Esophagus (tissue), 2 donors: ENCODE data around the gene SNX25. TPM values are rescaled to one million over a fixed set of nuclear protein-coding genes. Genes with fewer than 3 reads are reported as not detected.

ENCODE experiments used
- H3K27ac ChIP-seq, 2 donors: one replicate each; pipeline ENCODE4 v1.5.1; 2013; ENCODE audit warnings: low read depth in 2 of 2, mild to moderate bottlenecking in 2 of 2, inconsistent platforms in 1 of 2, low read length in 1 of 2, moderate library complexity in 1 of 2
- H3K27me3 ChIP-seq, 2 donors: one replicate each; pipeline ENCODE4 v1.6.1; 2013; ENCODE audit warnings: low read length in 2 of 2, control low read depth in 1 of 2, mild to moderate bottlenecking in 1 of 2; ENCODE audit not compliant: insufficient read depth in 2 of 2, control insufficient read depth in 1 of 2
- H3K36me3 ChIP-seq, 2 donors: one replicate each; pipeline ENCODE4 v1.6.1; 2013; ENCODE audit warnings: low read length in 1 of 2; ENCODE audit not compliant: control insufficient read depth in 2 of 2, insufficient read depth in 2 of 2
- H3K4me1 ChIP-seq, 2 donors: one replicate each; pipeline ENCODE4 v1.6.1; 2013; ENCODE audit warnings: low read length in 1 of 2; ENCODE audit not compliant: control insufficient read depth in 2 of 2, insufficient read depth in 2 of 2
- H3K4me3 ChIP-seq, 2 donors: one replicate each; pipeline ENCODE4 v1.5.1; 2013; ENCODE audit warnings: low read length in 2 of 2, mild to moderate bottlenecking in 2 of 2, low read depth in 1 of 2, moderate library complexity in 1 of 2
- H3K9me3 ChIP-seq, 2 donors: one replicate each; pipeline ENCODE4 v1.6.1; 2013; ENCODE audit warnings: mild to moderate bottlenecking in 2 of 2, low read depth in 1 of 2, low read length in 1 of 2, moderate library complexity in 1 of 2; ENCODE audit not compliant: control insufficient read depth in 2 of 2, insufficient read depth in 1 of 2
- WGBS, 2 donors: extraction: QIAGEN DNeasy Blood & Tissue Kit; methylation state at CpG; one replicate each; pipeline ENCODE4 v1.1.7; 2013; 5-methylcytosine and 5-hydroxymethylcytosine counted together
- polyA plus RNA-seq, 2 donors: library from polyadenylated mRNA; stranded (reverse); fragments of 200-250 nt; gene quantifications; one replicate each; pipeline ENCODE4 v1.2.3, GENCODE V29; 2013
- donor health status: healthy with polysubstance abuse.
- donor health status: Bipolar disorder and iron deficiency.

Gene SNX25
- polyA plus RNA-seq, 2 donors = 3.5 to 4.4 TPM

DNA sequence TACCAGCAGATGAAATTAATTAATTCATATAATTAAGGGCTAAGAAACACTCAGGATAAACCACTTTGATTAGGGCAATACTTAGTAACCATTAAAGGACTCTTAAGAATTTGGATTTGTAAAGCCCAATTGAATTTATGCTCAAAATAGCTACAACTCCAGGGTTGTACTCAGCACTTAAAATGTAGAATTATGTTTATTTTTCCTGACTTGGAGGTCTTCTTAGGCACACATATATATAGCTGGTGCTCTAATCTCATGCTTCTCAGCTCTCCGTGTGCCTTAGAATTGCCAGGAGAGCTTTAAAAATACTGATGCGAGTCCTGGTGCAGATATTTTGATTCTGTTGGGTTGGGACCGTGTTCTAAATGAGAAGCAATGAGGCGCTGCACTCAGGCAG, 77.6 kb downstream of the SNX25 start:
- no peak overlapping the region for H3K4me3 ChIP-seq
- no peaks in the 10 kb centered on the region for H3K4me1 ChIP-seq
- WGBS, 2 donors = 88 to 91% methylated on average over 4 of the region's 4 CpGs
- H3K9me3 ChIP-seq = no peaks in the 10 kb centered on the region
- no peaks in the 10 kb centered on the region for H3K27me3 ChIP-seq
- peaks cover 4 to 6% of the 10 kb centered on the region in 2 donors for H3K36me3 ChIP-seq
- H3K27ac ChIP-seq = no peak overlapping the region

GRCh38 chr4:185290018-185290607, 80.7 kb downstream of the SNX25 start:
- no peaks in the 10 kb centered on the region for H3K27me3 ChIP-seq
- H3K27ac ChIP-seq = no peak overlapping the region
- 78 to 80% methylated on average over 6 of the region's 6 CpGs for WGBS, 2 donors
- H3K36me3 ChIP-seq = peaks cover 6 to 7% of the 10 kb centered on the region in 2 donors
- no peaks in the 10 kb centered on the region for H3K4me1 ChIP-seq
- H3K9me3 ChIP-seq = no peaks in the 10 kb centered on the region
- no peak overlapping the region for H3K4me3 ChIP-seq

DNA sequence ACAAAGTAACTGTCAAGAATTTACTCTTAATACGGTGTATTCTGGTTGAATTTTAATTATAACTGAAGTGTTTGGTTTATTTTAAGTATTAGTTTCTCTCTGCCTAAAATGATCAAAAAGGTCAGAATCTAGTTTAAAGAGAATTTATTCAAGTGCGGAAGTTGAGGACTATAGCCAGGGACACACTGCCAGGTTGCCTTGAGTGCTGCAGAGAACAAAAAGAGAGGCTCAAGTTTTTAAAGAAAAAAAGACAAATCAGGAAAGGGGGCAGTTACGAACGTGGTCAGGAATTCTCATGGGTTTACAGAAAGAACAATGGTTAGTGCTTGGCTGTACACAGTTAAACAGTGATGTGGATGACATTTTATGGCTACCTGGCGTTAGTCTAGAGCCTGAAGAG, 81.3 kb downstream of the SNX25 start:
- Histone ChIP-seq H3K4me3 (no peak overlapping the region), H3K9me3 (no peaks in the 10 kb centered on the region), H3K36me3 (peaks cover 6 to 7% of the 10 kb centered on the region in 2 donors), H3K27me3 (no peaks in the 10 kb centered on the region), H3K27ac (no peak overlapping the region), H3K4me1 (no peaks in the 10 kb centered on the region)
- WGBS, 2 donors = 40 to 74% methylated on average over 5 of the region's 5 CpGs

DNA sequence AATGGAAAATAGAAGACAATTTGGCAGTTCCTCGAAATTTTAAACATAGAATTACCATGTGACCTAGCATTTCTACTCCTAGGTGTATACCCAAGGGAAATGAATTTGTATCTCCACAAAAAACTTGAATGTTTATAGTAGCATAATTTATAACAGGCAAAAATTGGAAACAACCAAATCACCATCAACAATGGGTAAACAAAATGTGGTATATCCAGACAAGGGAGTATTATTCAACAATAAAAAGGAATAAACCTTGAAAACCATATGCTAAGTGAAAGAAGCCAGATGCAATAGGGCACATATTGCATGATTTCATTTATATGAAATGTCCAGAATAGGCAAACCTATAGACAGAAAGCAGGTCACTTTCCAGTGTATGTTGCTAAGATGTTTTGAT, 83.8 kb downstream of the SNX25 start:
- Histone ChIP-seq H3K27ac (no peak overlapping the region), H3K4me1 (no peaks in the 10 kb centered on the region), H3K36me3 (peaks cover 6 to 7% of the 10 kb centered on the region in 2 donors), H3K4me3 (no peak overlapping the region), H3K9me3 (no peaks in the 10 kb centered on the region), H3K27me3 (no peaks in the 10 kb centered on the region)
- 93 to 94% methylated on average over 1 of the region's 1 CpG for WGBS, 2 donors

DNA sequence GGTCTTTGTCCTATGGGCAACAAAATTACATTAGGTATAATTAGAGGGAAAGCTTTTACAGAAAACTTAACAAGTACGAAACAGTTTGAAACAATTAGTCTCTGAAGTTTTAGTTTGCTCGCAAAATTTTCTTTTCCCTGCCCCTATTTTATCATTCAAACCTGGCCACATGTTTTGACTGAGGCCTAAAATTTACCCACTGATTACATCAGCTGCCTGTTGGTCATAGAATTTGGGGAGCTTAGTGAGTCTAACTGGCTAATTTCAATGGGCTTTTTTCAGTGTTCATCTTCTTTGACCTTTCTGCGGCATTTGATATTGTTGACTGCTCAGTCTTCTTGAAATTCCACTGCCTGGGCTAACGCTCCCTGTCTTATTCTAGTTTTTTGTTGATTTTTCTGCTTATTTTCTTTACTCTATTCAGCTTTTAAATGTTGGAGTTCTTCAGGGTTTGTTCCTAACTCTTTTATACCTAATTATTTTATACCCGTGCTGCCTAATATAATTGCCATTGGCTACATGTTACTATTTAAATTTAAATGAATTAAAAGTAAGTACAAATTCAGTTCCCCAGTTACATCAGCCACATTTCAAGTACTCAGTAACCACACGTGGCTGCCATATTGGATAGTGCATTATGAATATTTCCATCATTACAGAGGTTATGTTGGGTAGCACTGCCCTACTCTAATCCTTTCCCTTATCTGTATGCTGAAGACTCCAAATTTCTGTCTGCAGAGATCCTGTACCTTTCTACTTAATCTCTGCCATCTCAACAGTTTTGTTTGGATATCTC, 87.5 kb downstream of the SNX25 start:
- Histone ChIP-seq H3K4me3 (no peak overlapping the region), H3K9me3 (no peaks in the 10 kb centered on the region), H3K27me3 (no peaks in the 10 kb centered on the region), H3K36me3 (peaks cover 0 to 3% of the 10 kb centered on the region in 2 donors), H3K4me1 (no peaks in the 10 kb centered on the region), H3K27ac (no peak overlapping the region)
- whole genome bisulfite sequencing, 2 donors = 94 to 97% methylated on average over 6 of the region's 6 CpGs

DNA sequence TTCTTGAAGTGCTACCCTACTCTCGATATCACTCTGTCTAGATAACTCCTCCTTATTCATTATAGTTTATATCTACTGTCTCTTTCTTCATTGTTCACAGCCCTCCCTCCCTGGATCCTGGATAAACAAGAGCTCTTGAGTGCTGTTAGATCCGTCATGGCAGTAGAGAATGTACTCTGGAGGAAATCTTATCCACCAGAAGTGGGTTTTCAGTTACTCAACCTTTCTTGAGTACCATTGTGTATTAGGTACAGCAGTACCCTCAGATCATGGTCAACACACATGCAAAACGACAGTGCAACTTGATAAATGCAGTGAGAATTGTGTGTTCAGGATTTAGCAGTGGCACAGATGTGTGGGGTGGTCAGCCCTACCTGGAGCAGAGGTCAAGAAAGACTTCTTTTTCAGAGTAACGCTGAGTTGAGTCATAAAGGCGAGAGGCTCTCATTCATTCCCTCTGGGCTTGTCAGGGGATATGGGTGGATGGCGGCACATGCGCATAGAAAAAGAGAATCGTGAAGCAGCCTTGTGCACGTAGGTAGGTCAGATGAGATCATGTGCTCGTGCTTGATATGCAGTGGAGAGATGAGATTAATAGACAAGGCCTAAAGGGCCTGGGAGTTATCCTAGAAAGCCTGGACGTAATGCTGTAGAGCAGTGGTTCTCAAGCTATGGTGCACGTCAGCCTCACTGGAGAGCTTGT, 89.5 kb downstream of the SNX25 start:
- H3K27ac ChIP-seq = no peak overlapping the region

DNA sequence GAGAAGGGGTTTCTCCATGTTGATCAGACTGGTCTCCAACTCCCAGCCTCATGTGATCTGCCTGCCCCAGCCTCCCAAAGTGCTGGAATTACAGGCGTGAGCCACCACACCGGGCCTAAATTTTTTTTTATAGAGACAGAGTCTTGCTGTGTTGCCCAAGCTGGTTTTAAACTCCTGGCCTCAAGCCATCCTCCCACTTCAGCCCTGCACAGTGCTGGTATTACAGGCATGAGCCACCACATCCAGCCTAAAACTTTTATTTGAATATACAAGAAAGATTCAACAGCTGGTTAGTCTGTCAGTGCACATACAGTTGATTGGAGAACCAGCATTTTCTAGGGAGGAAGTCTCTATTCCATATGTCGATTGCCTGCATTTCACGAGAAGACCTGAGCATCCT, 95.1 kb downstream of the SNX25 start:
- 90 to 93% methylated on average over 4 of the region's 4 CpGs for WGBS, 2 donors
- no peaks in the 10 kb centered on the region for H3K9me3 ChIP-seq
- H3K4me3 ChIP-seq = no peak overlapping the region
- no peak overlapping the region for H3K27ac ChIP-seq
- no peaks in the 10 kb centered on the region for H3K27me3 ChIP-seq
- H3K36me3 ChIP-seq = no peaks in the 10 kb centered on the region
- peaks cover 2 to 4% of the 10 kb centered on the region in 2 donors for H3K4me1 ChIP-seq

More for the DNA sequence above, 89.5 kb downstream of the SNX25 start:
- H3K27me3 ChIP-seq = no peaks in the 10 kb centered on the region
- no peak overlapping the region for H3K4me3 ChIP-seq
- H3K4me1 ChIP-seq = no peaks in the 10 kb centered on the region
- peaks cover 0 to 2% of the 10 kb centered on the region in 2 donors for H3K36me3 ChIP-seq
- H3K9me3 ChIP-seq = no peaks in the 10 kb centered on the region
- WGBS, 2 donors = 76 to 89% methylated on average over 12 of the region's 12 CpGs

GRCh38 chr4:185304944-185305690, 95.7 kb downstream of the SNX25 start:
- no peaks in the 10 kb centered on the region for H3K27me3 ChIP-seq

GRCh38 chr4:185305979-185306442, 96.6 kb downstream of the SNX25 start:
- Histone ChIP-seq H3K27ac (no peak overlapping the region), H3K36me3 (no peaks in the 10 kb centered on the region), H3K9me3 (no peaks in the 10 kb centered on the region), H3K4me1 (peaks cover 2 to 4% of the 10 kb centered on the region in 2 donors), H3K27me3 (no peaks in the 10 kb centered on the region), H3K4me3 (no peak overlapping the region)
- 50 to 63% methylated on average over 7 of the region's 7 CpGs for WGBS, 2 donors

More at GRCh38 chr4:185304944-185305690, 95.7 kb downstream of the SNX25 start:
- Histone ChIP-seq H3K9me3 (no peaks in the 10 kb centered on the region), H3K36me3 (no peaks in the 10 kb centered on the region), H3K27ac (no peak overlapping the region), H3K4me1 (peaks cover 2 to 4% of the 10 kb centered on the region in 2 donors), H3K4me3 (no peak overlapping the region)
- 84 to 85% methylated on average over 5 of the region's 5 CpGs for WGBS, 2 donors
